Measurements from ENCODE around the gene IFRD2. TPM values are rescaled to one million over a fixed set of nuclear protein-coding genes. Genes with fewer than 3 reads are reported as not detected.

The IFRD2 gene
- total and polyA plus RNA-seq, 2 of the 13 experiments (the other 11 are each of a cell fraction or from before 2014, with no cell fraction given): 32.8 to 96.1 TPM

- no peak overlapping the region for H3K27ac ChIP-seq (ENCODE audit: extremely low read length, insufficient read depth, low read length)
- 100% methylated on average over 1 of the region's 5 CpGs for WGBS (ENCODE audit: low lambda C conversion rate)
- intact Hi-C loops (cut with micrococcal nuclease; ENCODE audit: unreplicated experiment): no loop called here
- H3K9ac ChIP-seq (ENCODE audit: insufficient read depth, low read depth, low read length): no peak overlapping the region
- H3K9me3 ChIP-seq (ENCODE audit: low read length): no peaks in the 10 kb centered on the region
- H2AFZ ChIP-seq (ENCODE audit: low read length): no peak overlapping the region
- peaks cover 2 to 14% of the 10 kb centered on the region in 2 experiments; a peak in 2 of 5 replicates for H3K36me3 ChIP-seq (replicated peaks in 1 of 2; ENCODE audit: control insufficient read depth in 1 of 2, insufficient read depth in 2 of 2, low read length in 2 of 2)
- FAIRE-seq: no peak
- in situ Hi-C loops (cut with HindIII; ENCODE audit: extremely low pct_ligation_motif_present, low pct_unique_long_range_greater_than_20kb): no loop called here
- no TSS peak for BruUV-seq (replicated peaks)
- H3K79me2 ChIP-seq (ENCODE audit: insufficient read depth, low read length): peaks cover 23% of the 10 kb centered on the region
- ChIA-PET POLR2A (interaction anchor here (1.2 to 3.2 kb wide), 3 partner anchors 10 to 15 kb away, joined by 3 to 12 read pairs (median 3); partner anchors contain the start of gene GNAI2), CTCF (ENCODE audit: low intra/inter-chr PET ratio, low total read pairs) (no interaction called here)
- TF ChIP-seq ARID3A (IDR thresholded peaks at IDR 0.05; ENCODE audit: low read depth, low read length): no peak
- 0 out of 2 replicates have a peak, but pooled peaks have one; percentile 12 for TF ChIP-seq CEBPB (IDR thresholded peaks at IDR 0.05; ENCODE audit: borderline replicate concordance, low read depth, low read length)
- no peak overlapping the region for H3K4me2 ChIP-seq (ENCODE audit: low read depth, low read length)
- ATAC-seq: no peak
- H4K20me1 ChIP-seq (ENCODE audit: insufficient read depth, low read length): no peaks in the 10 kb centered on the region
- no peak for DNase-seq (ENCODE audit: low spot score)
- no peaks in the 10 kb centered on the region for H3K27me3 ChIP-seq (ENCODE audit: control insufficient read depth in 1 of 2, insufficient read depth in 2 of 2, low read length in 2 of 2)
- H3K4me1 ChIP-seq (ENCODE audit: insufficient read depth, low read length): peaks cover 25% of the 10 kb centered on the region
- H3K4me3 ChIP-seq (replicated peaks in 1 of 3; ENCODE audit: insufficient read depth in 1 of 3, low read depth in 2 of 3, low read length in 3 of 3): no peak overlapping the region
Measured at GRCh38 chr3:50249457-50249856, 42.8 kb downstream of the IFRD2 start.

DNA sequence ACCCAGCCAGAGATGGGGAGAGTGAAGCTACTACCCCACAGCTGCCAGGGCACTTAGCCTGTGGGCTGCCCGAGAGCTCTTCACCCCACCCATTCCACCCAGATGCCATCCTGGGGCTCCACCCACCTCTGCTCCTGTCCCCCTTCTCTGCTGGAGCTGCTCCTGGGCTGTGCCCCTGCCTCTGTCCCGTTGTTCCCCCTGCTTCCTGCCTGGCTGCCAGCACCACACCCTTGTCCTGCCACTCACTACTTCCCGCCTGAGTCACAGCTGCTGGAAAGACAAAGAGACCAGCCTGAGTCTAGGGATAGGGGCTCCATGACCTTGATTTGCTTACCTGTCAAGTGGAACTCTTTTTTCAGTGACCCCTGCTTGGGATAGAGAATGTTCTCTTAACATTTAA is 43.8 kb downstream of the IFRD2 start:
- WGBS (ENCODE audit: low lambda C conversion rate): 59% methylated on average over 2 of the region's 3 CpGs
- H4K20me1 ChIP-seq (ENCODE audit: insufficient read depth, low read length): no peaks in the 10 kb centered on the region
- no TSS peak for BruUV-seq (replicated peaks)
- FAIRE-seq: no peak
- H3K9me3 ChIP-seq (ENCODE audit: low read length): no peaks in the 10 kb centered on the region
- no peak overlapping the region for H3K4me3 ChIP-seq (replicated peaks in 1 of 3; ENCODE audit: insufficient read depth in 1 of 3, low read depth in 2 of 3, low read length in 3 of 3)
- CTCF ChIA-PET (ENCODE audit: low intra/inter-chr PET ratio, low total read pairs): no interaction called here
- in situ Hi-C loops (cut with HindIII; ENCODE audit: extremely low pct_ligation_motif_present, low pct_unique_long_range_greater_than_20kb) (no loop called here), intact Hi-C loops (cut with micrococcal nuclease; ENCODE audit: unreplicated experiment) (no loop called here)
- H3K4me1 ChIP-seq (ENCODE audit: insufficient read depth, low read length): peaks cover 21% of the 10 kb centered on the region
- no peak for DNase-seq (ENCODE audit: low spot score)
- H3K36me3 ChIP-seq (replicated peaks in 1 of 2; ENCODE audit: control insufficient read depth in 1 of 2, insufficient read depth in 2 of 2, low read length in 2 of 2): peaks cover 0 to 13% of the 10 kb centered on the region in 2 experiments; a peak in 2 of 5 replicates
- POLR2A ChIA-PET: interaction anchor here (1.1 to 1.5 kb wide), 2 partner anchors 13 to 54 kb away, joined by 5 read pairs; partner anchors contain the start of gene GNAI2
- no peak overlapping the region for H3K27ac ChIP-seq (ENCODE audit: extremely low read length, insufficient read depth, low read length)
- ATAC-seq: no peak
- peaks cover 24% of the 10 kb centered on the region for H3K79me2 ChIP-seq (ENCODE audit: insufficient read depth, low read length)
- H2AFZ ChIP-seq (ENCODE audit: low read length): no peak overlapping the region
- H3K27me3 ChIP-seq (ENCODE audit: control insufficient read depth in 1 of 2, insufficient read depth in 2 of 2, low read length in 2 of 2): no peaks in the 10 kb centered on the region
- H3K9ac ChIP-seq (ENCODE audit: insufficient read depth, low read depth, low read length): no peak overlapping the region
- no peak overlapping the region for H3K4me2 ChIP-seq (ENCODE audit: low read depth, low read length)
- TF ChIP-seq HNF1B (CRISPR knock-in tag; IDR thresholded peaks at IDR 0.05) (no peak), ZSCAN21 (CRISPR knock-in tag; IDR thresholded peaks at IDR 0.05; ENCODE audit: borderline replicate concordance) (no peak), NRL (CRISPR knock-in tag; IDR thresholded peaks at IDR 0.05; ENCODE audit: borderline replicate concordance) (no peak), NFRKB (IDR thresholded peaks at IDR 0.05) (no peak), SOX6 (IDR thresholded peaks at IDR 0.05) (no peak), SOX6 (CRISPR knock-in tag; IDR thresholded peaks at IDR 0.05) (no peak), NCOA5 (CRISPR knock-in tag; IDR thresholded peaks at IDR 0.05) (no peak), CCAR2 (optimal IDR thresholded peaks at IDR 0.05; ENCODE audit: low read depth, low read length) (no peak), ZNF33B (CRISPR knock-in tag; IDR thresholded peaks at IDR 0.05) (no peak)
- TF ChIP-seq, protein P1, sequence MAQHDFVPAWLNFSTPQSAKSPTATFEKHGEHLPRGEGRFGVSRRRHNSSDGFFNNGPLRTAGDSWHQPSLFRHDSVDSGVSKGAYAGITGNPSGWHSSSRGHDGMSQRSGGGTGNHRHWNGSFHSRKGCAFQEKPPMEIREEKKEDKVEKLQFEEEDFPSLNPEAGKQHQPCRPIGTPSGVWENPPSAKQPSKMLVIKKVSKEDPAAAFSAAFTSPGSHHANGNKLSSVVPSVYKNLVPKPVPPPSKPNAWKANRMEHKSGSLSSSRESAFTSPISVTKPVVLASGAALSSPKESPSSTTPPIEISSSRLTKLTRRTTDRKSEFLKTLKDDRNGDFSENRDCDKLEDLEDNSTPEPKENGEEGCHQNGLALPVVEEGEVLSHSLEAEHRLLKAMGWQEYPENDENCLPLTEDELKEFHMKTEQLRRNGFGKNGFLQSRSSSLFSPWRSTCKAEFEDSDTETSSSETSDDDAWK (CRISPR knock-in tag; IDR thresholded peaks at IDR 0.05): no peak

Measured in HepG2 (cell line).